Esophagus muscularis mucosa (tissue), 4 donors: ENCODE measurements around the gene PLK3. TPM values are rescaled to one million over a fixed set of nuclear protein-coding genes. Genes with fewer than 3 reads are reported as not detected.

ENCODE experiments used
- DNase-seq: peaks from one replicate; pipeline ENCODE4 v3.0.0-alpha.2; 2017; ENCODE audit errors: extremely low spot score
- H3K27ac ChIP-seq, 4 donors: fragments of 200-600 bp; sonication (generic); replicated peaks in 1 of 4; 1 replicate in 3 of 4; 2 replicates in 1 of 4; pipeline ENCODE4 v1.5.1; 2016 to 2019; ENCODE audit warnings: mild to moderate bottlenecking in 1 of 4
- H3K27me3 ChIP-seq, 4 donors: fragments of 200-600 bp; sonication (generic); one replicate each; pipeline versions ENCODE4 v1.5.1 to v1.6.0; 2016 to 2019
- H3K36me3 ChIP-seq, 4 donors: fragments of 200-600 bp; sonication (generic); one replicate each; pipeline ENCODE4 v1.5.1; 2016 to 2019
- H3K4me1 ChIP-seq, 4 donors: fragments of 200-600 bp; sonication (generic); one replicate each; pipeline ENCODE4 v1.5.1; 2016 to 2019
- H3K4me3 ChIP-seq, 4 donors: fragments of 200-600 bp; sonication (generic); 1 replicate in 2 of 4; 2 replicates in 2 of 4; pipeline ENCODE4 v1.5.1; 2016 to 2019; ENCODE audit warnings: mild to moderate bottlenecking in 4 of 4, moderate library complexity in 1 of 4
- H3K9me3 ChIP-seq, 4 donors: fragments of 200-600 bp; sonication (generic); 1 replicate in 3 of 4; 2 replicates in 1 of 4; pipeline ENCODE4 v1.5.1; 2016 to 2019
- CTCF ChIP-seq, 3 experiments: fragments of 200-600 bp in 2 of 3; fragments of 450-650 bp in 1 of 3; sonication (generic) in 2 of 3; IDR thresholded peaks; one replicate each; pipeline ENCODE4 v1.5.1; 2017 to 2019; ENCODE audit warnings: antibody characterized with exemption in 3 of 3, mild to moderate bottlenecking in 2 of 3, moderate library complexity in 1 of 3
- EP300 ChIP-seq: sonication (generic); formaldehyde crosslinking; IDR thresholded peaks from one replicate; pipeline ENCODE4 v1.6.1; 2017; ENCODE audit warnings: antibody characterized with exemption
- POLR2A ChIP-seq: fragments of 450-650 bp; IDR thresholded peaks from one replicate; pipeline ENCODE4 v1.6.1; 2017; ENCODE audit warnings: antibody characterized with exemption, moderate library complexity, mild to moderate bottlenecking, low read depth
- POLR2AphosphoS5 ChIP-seq, 2 donors: sonication (generic); formaldehyde crosslinking; IDR thresholded peaks; one replicate each; pipeline ENCODE4 v1.6.1; 2017; ENCODE audit warnings: antibody characterized with exemption in 2 of 2
- WGBS: methylation state at CpG from one replicate; pipeline ENCODE4 v1.1.5; 2018; 5-methylcytosine and 5-hydroxymethylcytosine counted together
- intact Hi-C: fragments of 100-400 bp; cut with DNase I; formaldehyde crosslinking; loops from one replicate; pipeline ENCODE4 v1.15.1; 2023
- total RNA-seq, 4 donors: library from RNA; depleted of rRNA; stranded (reverse); fragments of >200 nt; gene quantifications; one replicate each; pipeline versions ENCODE4 v1.1.0 to v1.2.1, GENCODE V29; 2016

PLK3 gene
- total RNA-seq, 4 donors from 2014 or later, result 7.9 to 46.4 (median 10.5) TPM

DNA sequence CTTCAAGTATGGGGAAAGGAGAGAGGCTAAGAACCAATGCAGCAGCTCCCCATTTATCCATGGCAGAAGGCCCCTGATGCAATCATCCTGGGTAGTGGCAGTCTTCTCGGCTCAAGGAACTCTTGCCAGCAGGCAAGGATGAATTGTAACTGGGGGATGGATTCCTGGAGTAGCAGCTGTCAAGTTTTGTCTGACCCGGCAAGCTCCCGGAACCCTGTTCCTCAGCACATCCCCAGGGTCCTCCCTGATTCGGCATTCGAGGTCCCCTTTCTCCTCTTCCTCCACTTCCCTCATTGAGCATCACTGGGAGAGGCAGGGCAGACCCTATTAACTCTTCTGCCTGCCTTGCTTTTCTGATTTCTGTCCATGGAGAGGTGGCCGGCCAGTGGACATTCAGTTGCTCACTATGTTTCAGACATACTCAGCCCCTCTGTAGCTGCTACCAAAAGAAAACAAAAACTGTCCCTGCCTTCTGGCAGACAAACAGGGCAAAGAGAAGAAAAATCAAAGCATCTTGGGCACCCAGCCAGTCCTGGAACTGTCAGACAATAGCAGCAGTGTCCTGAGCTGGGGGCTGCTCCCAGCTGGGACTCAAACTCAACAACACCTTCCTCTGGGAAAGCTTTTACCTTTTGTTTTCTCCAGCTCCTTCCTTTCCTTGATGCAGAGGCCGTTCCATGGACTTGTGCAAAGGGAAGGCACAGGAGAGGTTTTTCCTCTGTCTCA, 48.4 kb downstream of the PLK3 start:
- no peak overlapping the region for H3K27ac ChIP-seq
- intact Hi-C loops, result no loop called here
- TF ChIP-seq EP300 (no peak), POLR2A (no peak), CTCF (IDR thresholded peaks at IDR 0.05) (no peak), POLR2AphosphoS5 (IDR thresholded peaks at IDR 0.05) (no peak)
- H3K4me3 ChIP-seq, result no peak overlapping the region
- DNase-seq, result no peak
- H3K36me3 ChIP-seq, result peaks cover 0 to 17% (median 9%) of the 10 kb centered on the region in 4 donors
- no peaks in the 10 kb centered on the region for H3K9me3 ChIP-seq
- no peaks in the 10 kb centered on the region for H3K27me3 ChIP-seq
- peaks cover 3 to 19% (median 9%) of the 10 kb centered on the region in 4 donors for H3K4me1 ChIP-seq
- 72% methylated on average over 3 of the region's 7 CpGs for WGBS

DNA sequence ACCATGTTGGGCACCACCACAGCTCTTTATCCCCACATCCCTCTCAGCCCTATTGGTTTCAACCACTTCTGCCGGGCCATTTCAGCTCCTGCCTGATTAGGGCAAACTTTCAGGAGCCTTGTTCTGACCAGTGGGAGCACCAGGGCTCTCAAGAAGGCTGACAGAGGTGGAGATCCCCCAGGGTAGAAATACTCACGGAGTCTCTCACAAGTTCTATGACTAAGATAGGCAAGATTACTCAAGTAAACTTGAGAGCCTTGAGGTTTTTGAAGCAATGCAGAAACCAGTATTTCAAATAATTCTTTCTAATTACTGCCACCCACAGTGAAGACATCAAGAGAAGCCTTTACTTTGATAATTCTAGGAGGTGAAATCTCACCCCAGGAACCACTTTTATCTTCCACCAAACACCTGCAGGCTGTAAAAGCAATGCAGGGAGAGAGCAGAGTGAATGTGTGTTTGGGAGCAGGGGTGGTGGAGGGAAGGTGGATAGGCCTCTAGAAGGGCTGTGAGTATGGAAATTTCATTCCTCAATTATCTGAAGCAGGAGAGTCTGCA, 49.5 kb downstream of the PLK3 start:
- TF ChIP-seq POLR2AphosphoS5 (IDR thresholded peaks at IDR 0.05) (no peak), CTCF (IDR thresholded peaks at IDR 0.05) (no peak), EP300 (no peak), POLR2A (no peak)
- Histone ChIP-seq H3K9me3 (no peaks in the 10 kb centered on the region), H3K4me1 (peaks cover 3 to 16% (median 8%) of the 10 kb centered on the region in 4 donors), H3K36me3 (peaks cover 0 to 17% (median 14%) of the 10 kb centered on the region in 4 donors), H3K27ac (no peak overlapping the region), H3K4me3 (no peak overlapping the region), H3K27me3 (no peaks in the 10 kb centered on the region)
- 90% methylated on average over 1 of the region's 2 CpGs for WGBS
- intact Hi-C loops, result no loop called here
- no peak for DNase-seq

DNA sequence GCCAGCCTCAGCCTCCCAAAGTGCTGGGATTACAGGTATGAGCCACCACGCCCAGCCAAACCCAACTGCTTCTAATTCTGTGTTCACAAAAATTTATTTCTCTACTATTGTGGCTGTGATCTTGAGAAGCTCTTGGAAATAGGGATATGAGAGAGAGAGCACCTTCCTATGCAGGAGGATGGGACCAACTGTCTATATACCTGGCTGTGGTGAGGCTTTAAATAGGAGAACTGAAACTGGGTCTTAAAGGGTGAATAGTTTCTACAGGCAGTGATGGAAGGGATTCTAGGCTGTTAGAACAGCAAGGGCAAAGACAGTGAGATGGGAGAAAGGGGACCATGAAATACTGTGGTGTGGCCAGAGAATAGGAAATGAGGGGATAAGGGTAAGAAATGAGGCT, 51.1 kb downstream of the PLK3 start:
- Histone ChIP-seq H3K36me3 (peaks cover 0 to 31% (median 21%) of the 10 kb centered on the region in 4 donors), H3K27me3 (no peaks in the 10 kb centered on the region), H3K9me3 (no peaks in the 10 kb centered on the region), H3K4me3 (no peak overlapping the region), H3K27ac (no peak overlapping the region), H3K4me1 (peaks cover 3 to 16% (median 8%) of the 10 kb centered on the region in 4 donors)
- intact Hi-C loops, result no loop called here
- 85% methylated on average over 1 of the region's 1 CpG for WGBS
- TF ChIP-seq EP300 (no peak), POLR2AphosphoS5 (IDR thresholded peaks at IDR 0.05) (no peak), CTCF (IDR thresholded peaks at IDR 0.05) (no peak), POLR2A (no peak)
- no peak for DNase-seq

GRCh38 chr1:44853201-44853600, 53.0 kb downstream of the PLK3 start:
- WGBS, result 96% methylated on average over 6 of the region's 6 CpGs
- intact Hi-C loops, result no loop called here
- H3K4me1 ChIP-seq, result peaks cover 3 to 13% (median 8%) of the 10 kb centered on the region in 4 donors

More at GRCh38 chr1:44853201-44853600, 53.0 kb downstream of the PLK3 start:
- no peaks in the 10 kb centered on the region for H3K9me3 ChIP-seq
- no peak for DNase-seq
- TF ChIP-seq CTCF (IDR thresholded peaks at IDR 0.05), result no peak
- TF ChIP-seq POLR2AphosphoS5 (IDR thresholded peaks at IDR 0.05), result no peak
- TF ChIP-seq EP300, result no peak
- TF ChIP-seq POLR2A, result no peak
- no peak overlapping the region for H3K4me3 ChIP-seq
- H3K27me3 ChIP-seq, result no peaks in the 10 kb centered on the region
- H3K27ac ChIP-seq, result no peak overlapping the region
- peaks cover 0 to 47% (median 33%) of the 10 kb centered on the region in 4 donors for H3K36me3 ChIP-seq
